Measurements from ENCODE around the gene CPSF4. TPM values are rescaled to one million over a fixed set of nuclear protein-coding genes. Genes with fewer than 3 reads are reported as not detected.

Gene CPSF4
- total RNA-seq, 1 donor from 2014 or later, result 60.9 TPM

GRCh38 chr7:99468336-99468918 lies 29.7 kb downstream of the CPSF4 start:
- Mint-ChIP-seq H3K4me1 (peaks cover 37% of the 10 kb centered on the region), H3K27me3 (no peaks in the 10 kb centered on the region), H3K27ac (no peak overlapping the region), H3K9me3 (no peaks in the 10 kb centered on the region), H3K36me3 (ENCODE audit: low read depth) (peaks cover 18% of the 10 kb centered on the region), H3K4me3 (no peak overlapping the region)
- no peak for ATAC-seq (ENCODE audit: low read depth)
- CTCF ChIA-PET, result no interaction called here
- intact Hi-C loops (cut with micrococcal nuclease), result loop anchor here (5.0 kb wide), 1 partner anchor 326 kb away; the partner anchor contains the start of gene SMURF1
- TF ChIP-seq CTCF (IDR thresholded peaks at IDR 0.05), result no peak
- DNase-seq, result no peak
- POLR2A ChIA-PET, result interaction anchor here (0.7 kb wide), 1 partner anchor 30 kb away, joined by 6 read pairs; no protein-coding TSS in a partner anchor

DNA sequence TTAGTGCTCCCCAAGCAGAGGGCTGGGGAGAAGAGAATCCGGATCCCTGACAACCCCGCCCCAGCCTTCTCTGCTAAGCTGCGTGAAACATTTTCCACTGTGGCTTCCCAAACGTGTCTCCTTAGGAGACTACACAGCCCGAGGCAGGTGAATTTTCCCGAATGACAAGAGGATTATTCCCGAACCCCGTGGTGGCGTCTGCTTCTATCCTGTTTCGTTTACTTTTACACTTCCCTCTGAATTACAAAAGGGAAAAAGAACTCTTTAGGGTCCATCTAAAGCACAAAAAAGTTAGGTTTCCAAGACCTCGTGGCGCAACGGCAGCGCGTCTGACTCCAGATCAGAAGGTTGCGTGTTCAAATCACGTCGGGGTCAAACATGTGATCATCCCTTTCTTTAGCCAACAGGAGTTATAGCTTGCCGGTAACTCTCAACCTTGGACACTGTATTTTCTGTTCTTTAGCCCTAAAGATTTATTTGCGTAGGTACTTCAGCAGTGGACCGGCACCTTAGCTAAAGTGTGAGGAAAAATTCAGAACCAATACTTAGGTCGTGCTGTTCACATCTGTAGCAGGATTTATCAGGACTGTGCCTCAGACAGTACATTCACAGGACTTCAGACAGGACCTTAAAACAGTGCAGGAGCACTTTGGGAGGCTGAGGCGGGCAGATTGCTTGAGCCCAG lies 30.8 kb downstream of the CPSF4 start:
- H3K9me3 Mint-ChIP-seq, result no peaks in the 10 kb centered on the region
- peaks cover 13% of the 10 kb centered on the region for H3K36me3 Mint-ChIP-seq (ENCODE audit: low read depth)
- H3K4me1 Mint-ChIP-seq, result peaks cover 37% of the 10 kb centered on the region
- no peak for DNase-seq
- POLR2A ChIA-PET, result interaction anchor here (1.0 to 1.4 kb wide), 4 partner anchors 31 to 89 kb away, joined by 3 read pairs; partner anchors contain the start of genes BUD31, CPSF4, PDAP1 and PTCD1
- H3K4me3 Mint-ChIP-seq, result no peak overlapping the region
- intact Hi-C loops (cut with micrococcal nuclease), result loop anchor here (5.0 to 10.0 kb wide), 3 partner anchors 142 to 615 kb away; partner anchors contain the start of genes ARPC1A, COPS6, SMURF1 and ZNF3
- CTCF ChIA-PET, result no interaction called here
- ATAC-seq (ENCODE audit: low read depth), result no peak
- no peaks in the 10 kb centered on the region for H3K27me3 Mint-ChIP-seq
- no peak for TF ChIP-seq CTCF (IDR thresholded peaks at IDR 0.05)
- no peak overlapping the region for H3K27ac Mint-ChIP-seq

DNA sequence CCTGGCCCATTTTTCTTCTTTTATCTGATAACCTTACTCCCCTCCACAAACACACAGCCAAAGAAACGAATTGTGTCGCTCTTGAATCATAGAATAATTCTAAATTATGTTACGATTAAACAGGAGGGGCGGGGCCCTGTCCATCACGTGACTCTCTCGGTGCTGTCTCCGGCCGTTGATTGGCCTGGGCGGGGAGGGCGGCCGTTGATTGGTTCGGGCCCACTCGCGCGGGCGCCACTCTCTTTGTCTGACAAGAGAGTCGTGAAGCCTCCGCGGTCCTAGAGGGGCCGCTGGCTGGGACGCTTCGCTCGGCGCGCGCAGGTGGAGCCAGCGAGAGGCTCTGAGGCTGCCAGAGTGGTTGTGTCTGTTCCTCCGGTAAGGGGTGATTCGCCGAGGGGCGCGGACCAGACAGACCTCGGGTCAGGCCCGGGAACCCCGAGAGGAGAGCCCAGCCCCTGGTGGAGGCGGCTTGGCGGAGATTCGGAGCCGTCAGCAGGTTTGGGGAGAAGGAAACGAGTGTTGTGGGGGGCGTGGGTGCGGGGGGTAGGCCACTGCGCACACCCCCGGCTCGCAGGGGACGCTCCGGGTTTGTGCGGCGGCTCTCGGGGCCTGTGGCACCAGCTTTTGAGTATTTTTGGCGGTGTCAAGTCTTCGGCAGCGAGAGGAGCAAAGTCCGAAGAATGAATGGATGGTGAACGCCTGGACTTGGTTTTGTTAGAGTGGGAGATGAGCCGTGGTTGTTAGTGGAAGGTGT lies 34.0 kb downstream of the CPSF4 start, which contains the start of gene ZNF789:
Gene ZNF789 (plus strand): TSS at position 330 of the 754 bp plus-strand sequence. CDS start 3,567 bp downstream, outside the sequence.
- ATAC-seq (ENCODE audit: low read depth), result peak; percentile 97
- intact Hi-C loops (cut with micrococcal nuclease), result loop anchor here (1.0 to 10.0 kb wide), 10 partner anchors 28 to 612 kb away; partner anchors contain the start of genes ARPC1A, BUD31, COPS6 and FAM200A
- TF ChIP-seq CTCF (IDR thresholded peaks at IDR 0.05), result no peak
- DNase-seq, result peak; percentile 90
- Mint-ChIP-seq H3K4me1 (peaks cover 25% of the 10 kb centered on the region), H3K27me3 (no peaks in the 10 kb centered on the region), H3K27ac (peak within 1 kb of the TSS; percentile 93), H3K36me3 (ENCODE audit: low read depth) (peaks cover 18% of the 10 kb centered on the region), H3K9me3 (no peaks in the 10 kb centered on the region), H3K4me3 (peak within 1 kb of the TSS; percentile 98)
- ChIA-PET CTCF (interaction anchor here (1.0 kb wide), 1 partner anchor 27 kb away, joined by 3 read pairs; the partner anchor contains the start of gene ZNF394), POLR2A (interaction anchor here (0.6 to 1.7 kb wide), 10 partner anchors 12 to 956 kb away, joined by 3 to 24 read pairs (median 8); partner anchors contain the start of genes CPSF4, PTCD1, ZCWPW1 and ZKSCAN5)

DNA sequence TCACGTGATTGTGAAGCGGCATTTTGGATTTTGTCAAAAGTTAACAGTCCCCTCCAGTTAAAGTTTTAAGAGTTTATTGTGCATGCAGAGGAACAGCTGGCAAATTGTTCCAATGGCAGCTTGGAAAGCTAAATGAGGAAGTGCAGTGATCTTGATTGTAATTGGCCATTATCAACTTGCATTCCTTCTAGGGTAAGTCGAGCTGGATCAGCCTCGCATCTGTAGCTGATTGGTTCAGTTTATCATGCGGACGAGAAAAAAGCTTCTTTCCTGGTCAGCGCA lies 34.5 kb downstream of the CPSF4 start:
- CTCF ChIA-PET, result interaction anchor here (1.0 kb wide), 1 partner anchor 27 kb away, joined by 3 read pairs; the partner anchor contains the start of gene ZNF394
- Mint-ChIP-seq H3K27ac (peak overlapping the region; percentile 93), H3K27me3 (no peaks in the 10 kb centered on the region), H3K36me3 (ENCODE audit: low read depth) (peaks cover 21% of the 10 kb centered on the region), H3K9me3 (no peaks in the 10 kb centered on the region), H3K4me3 (peak overlapping the region; percentile 98), H3K4me1 (peaks cover 28% of the 10 kb centered on the region)
- ATAC-seq (ENCODE audit: low read depth) (no peak), DNase-seq (no peak)
- intact Hi-C loops (cut with micrococcal nuclease), result loop anchor here (2.0 to 10.0 kb wide), 3 partner anchors 144 to 612 kb away; partner anchors contain the start of genes ARPC1A, COPS6, ZNF3 and ZSCAN25
- TF ChIP-seq CTCF (IDR thresholded peaks at IDR 0.05), result no peak
- POLR2A ChIA-PET, result interaction anchor here (0.6 to 1.7 kb wide), 11 partner anchors 11 to 1404 kb away, joined by 3 to 21 read pairs (median 7); partner anchors contain the start of genes BUD31, CPSF4, PDAP1 and PTCD1

Data from activated B cell treated with CpG ODN at 0.5 μM for 24 hours (primary cell).